K562 (cell line): ENCODE data around the gene TLE3. TPM values are rescaled to one million over a fixed set of nuclear protein-coding genes. Genes with fewer than 3 reads are reported as not detected.

Experiments used
- ETV6 ChIP-seq, 3 experiments: fragments of 150-350 bp in 1 of 3; sonication (generic) in 1 of 3; formaldehyde crosslinking in 1 of 3; IDR thresholded peaks; 2 replicates each; pipeline versions ENCODE4 v1.6.1 to v1.8.0; 2014 to 2022; ENCODE audit warnings: borderline replicate concordance in 2 of 3, low read depth in 2 of 3, antibody characterized with exemption in 1 of 3, low read length in 1 of 3, mild to moderate bottlenecking in 1 of 3, missing genetic modification reagents in 1 of 3
- HDGF ChIP-seq: fragments of 450-650 bp; IDR thresholded peaks from 2 replicates; pipeline ENCODE4 v1.6.1; 2016
- HNRNPL ChIP-seq: fragments of 200-400 bp; formaldehyde crosslinking; IDR thresholded peaks from 2 replicates; pipeline ENCODE4 v1.6.1; 2017; ENCODE audit warnings: low read depth, mild to moderate bottlenecking, low read length
- LEF1 ChIP-seq: fragments of 450-650 bp; IDR thresholded peaks from 2 replicates; pipeline ENCODE4 v1.6.1; 2016; ENCODE audit warnings: mild to moderate bottlenecking
- NCOA6 ChIP-seq: fragments of 450-650 bp; IDR thresholded peaks from 2 replicates; pipeline ENCODE4 v1.6.1; 2017; ENCODE audit warnings: mild to moderate bottlenecking
- NONO ChIP-seq, 2 experiments: fragments of 200-400 bp in 1 of 2; fragments of 450-650 bp in 1 of 2; formaldehyde crosslinking in 1 of 2; IDR thresholded peaks; 2 replicates each; pipeline ENCODE4 v1.6.1; 2017; ENCODE audit warnings: low read depth in 2 of 2, mild to moderate bottlenecking in 2 of 2, moderate library complexity in 2 of 2, low read length in 1 of 2
- PHF8 ChIP-seq: fragments of 200-600 bp; sonication (generic); IDR thresholded peaks from 2 replicates; pipeline ENCODE4 v1.6.1; 2012; ENCODE audit warnings: mixed run types, mild to moderate bottlenecking, inconsistent platforms, low read length, moderate library complexity, borderline replicate concordance
- SMAD1 ChIP-seq: fragments of 150-350 bp; IDR thresholded peaks from 2 replicates; pipeline ENCODE4 v1.6.1; 2014; ENCODE audit warnings: low read length, low read depth; ENCODE audit not compliant: partially characterized antibody
- ZNF699 ChIP-seq: fragments of 250-450 bp; sonication (Bioruptor Pico); IDR thresholded peaks from 2 replicates; pipeline ENCODE4 v1.8.0; 2021; ENCODE audit warnings: mild to moderate bottlenecking, moderate library complexity; ENCODE audit not compliant: insufficient replicate concordance
- polyA plus RNA-seq, 8 experiments: library from polyadenylated mRNA; depleted of rRNA in 4 of 8; stranded (reverse) in 5 of 8; unstranded in 3 of 8; fragments of >200 nt; fragmentation: Nextera tagmentation in 2 of 8; fragmentation: Illumina TruSeq in 1 of 8; extraction: Ambion mirVana in 2 of 8; extraction: Trizol in 1 of 8; gene quantifications; 2 replicates each; pipeline versions ENCODE4 v1.2.1 to v1.2.3, GENCODE V29; 2011 to 2014; ENCODE audit warnings: inconsistent platforms in 1 of 8, missing spikeins in 1 of 8
- total RNA-seq, 7 experiments: library from RNA; depleted of rRNA in 6 of 7; stranded (reverse); fragments of >200 nt in 6 of 7; fragmentation: Illumina TruSeq in 2 of 7; extraction: Trizol in 2 of 7; gene quantifications; 2 replicates each; pipeline versions ENCODE4 v1.2.1 to v1.2.3, GENCODE V29; 2011 to 2021; ENCODE audit warnings: low replicate concordance in 1 of 7
- TF ChIP-seq, protein P1 (sequence below), 2 experiments: fragments of 450-650 bp; IDR thresholded peaks; 2 replicates each; pipeline ENCODE4 v1.6.1; 2016; ENCODE audit warnings: mild to moderate bottlenecking in 2 of 2, borderline replicate concordance in 1 of 2, low read depth in 1 of 2, moderate library complexity in 1 of 2
- TF ChIP-seq, protein P2 (sequence below): sonication (generic); formaldehyde crosslinking; IDR thresholded peaks from 2 replicates; pipeline ENCODE4 v1.8.1; 2022; ENCODE audit warnings: missing genetic modification reagents
- TF ChIP-seq, protein P3 (sequence below): sonication (generic); formaldehyde crosslinking; IDR thresholded peaks from 2 replicates; pipeline ENCODE4 v1.8.0; 2022; ENCODE audit warnings: missing genetic modification reagents, mild to moderate bottlenecking, borderline replicate concordance

TLE3 gene
- total and polyA plus RNA-seq, 9 of the 15 experiments (the other 6 are each of a cell fraction or from before 2014, with no cell fraction given), result 1.5 to 84.2 (median 14.1) TPM

DNA sequence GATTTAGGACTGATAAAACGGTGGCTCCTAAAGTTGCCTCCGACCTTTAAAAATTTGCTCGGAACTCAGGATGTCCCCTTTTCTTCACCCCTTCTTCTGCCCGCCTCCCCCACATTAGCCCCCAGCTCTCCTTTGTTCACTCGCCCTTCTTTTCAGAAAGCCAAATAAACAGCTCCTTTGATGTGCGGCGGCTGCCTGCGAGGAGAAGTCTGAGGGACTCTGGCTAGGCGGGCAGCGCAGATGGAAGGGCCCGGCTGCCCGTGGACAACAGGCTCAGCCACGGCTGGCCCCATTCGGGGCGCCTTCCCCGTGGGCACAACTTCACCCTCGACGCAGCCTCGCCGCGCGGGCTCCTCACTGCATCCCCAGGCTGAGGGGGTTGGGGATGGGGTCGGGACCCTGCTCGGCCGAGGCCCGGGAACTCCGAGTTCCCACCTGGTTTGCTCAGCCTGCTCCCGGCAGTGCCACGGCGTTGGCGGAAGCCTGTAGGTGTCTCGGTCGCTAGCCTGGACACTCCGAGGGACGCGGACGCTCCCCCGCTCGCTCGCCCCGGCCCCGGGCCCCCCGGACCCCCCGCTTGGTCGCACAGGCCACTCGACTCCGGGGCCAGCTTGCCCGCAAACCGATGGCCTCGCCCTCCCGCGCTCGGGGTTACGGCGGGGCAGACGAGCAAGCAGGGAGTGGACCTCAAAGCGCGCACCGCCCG lies 897 bp upstream of the TLE3 start (continued):
- TF ChIP-seq, protein P1, sequence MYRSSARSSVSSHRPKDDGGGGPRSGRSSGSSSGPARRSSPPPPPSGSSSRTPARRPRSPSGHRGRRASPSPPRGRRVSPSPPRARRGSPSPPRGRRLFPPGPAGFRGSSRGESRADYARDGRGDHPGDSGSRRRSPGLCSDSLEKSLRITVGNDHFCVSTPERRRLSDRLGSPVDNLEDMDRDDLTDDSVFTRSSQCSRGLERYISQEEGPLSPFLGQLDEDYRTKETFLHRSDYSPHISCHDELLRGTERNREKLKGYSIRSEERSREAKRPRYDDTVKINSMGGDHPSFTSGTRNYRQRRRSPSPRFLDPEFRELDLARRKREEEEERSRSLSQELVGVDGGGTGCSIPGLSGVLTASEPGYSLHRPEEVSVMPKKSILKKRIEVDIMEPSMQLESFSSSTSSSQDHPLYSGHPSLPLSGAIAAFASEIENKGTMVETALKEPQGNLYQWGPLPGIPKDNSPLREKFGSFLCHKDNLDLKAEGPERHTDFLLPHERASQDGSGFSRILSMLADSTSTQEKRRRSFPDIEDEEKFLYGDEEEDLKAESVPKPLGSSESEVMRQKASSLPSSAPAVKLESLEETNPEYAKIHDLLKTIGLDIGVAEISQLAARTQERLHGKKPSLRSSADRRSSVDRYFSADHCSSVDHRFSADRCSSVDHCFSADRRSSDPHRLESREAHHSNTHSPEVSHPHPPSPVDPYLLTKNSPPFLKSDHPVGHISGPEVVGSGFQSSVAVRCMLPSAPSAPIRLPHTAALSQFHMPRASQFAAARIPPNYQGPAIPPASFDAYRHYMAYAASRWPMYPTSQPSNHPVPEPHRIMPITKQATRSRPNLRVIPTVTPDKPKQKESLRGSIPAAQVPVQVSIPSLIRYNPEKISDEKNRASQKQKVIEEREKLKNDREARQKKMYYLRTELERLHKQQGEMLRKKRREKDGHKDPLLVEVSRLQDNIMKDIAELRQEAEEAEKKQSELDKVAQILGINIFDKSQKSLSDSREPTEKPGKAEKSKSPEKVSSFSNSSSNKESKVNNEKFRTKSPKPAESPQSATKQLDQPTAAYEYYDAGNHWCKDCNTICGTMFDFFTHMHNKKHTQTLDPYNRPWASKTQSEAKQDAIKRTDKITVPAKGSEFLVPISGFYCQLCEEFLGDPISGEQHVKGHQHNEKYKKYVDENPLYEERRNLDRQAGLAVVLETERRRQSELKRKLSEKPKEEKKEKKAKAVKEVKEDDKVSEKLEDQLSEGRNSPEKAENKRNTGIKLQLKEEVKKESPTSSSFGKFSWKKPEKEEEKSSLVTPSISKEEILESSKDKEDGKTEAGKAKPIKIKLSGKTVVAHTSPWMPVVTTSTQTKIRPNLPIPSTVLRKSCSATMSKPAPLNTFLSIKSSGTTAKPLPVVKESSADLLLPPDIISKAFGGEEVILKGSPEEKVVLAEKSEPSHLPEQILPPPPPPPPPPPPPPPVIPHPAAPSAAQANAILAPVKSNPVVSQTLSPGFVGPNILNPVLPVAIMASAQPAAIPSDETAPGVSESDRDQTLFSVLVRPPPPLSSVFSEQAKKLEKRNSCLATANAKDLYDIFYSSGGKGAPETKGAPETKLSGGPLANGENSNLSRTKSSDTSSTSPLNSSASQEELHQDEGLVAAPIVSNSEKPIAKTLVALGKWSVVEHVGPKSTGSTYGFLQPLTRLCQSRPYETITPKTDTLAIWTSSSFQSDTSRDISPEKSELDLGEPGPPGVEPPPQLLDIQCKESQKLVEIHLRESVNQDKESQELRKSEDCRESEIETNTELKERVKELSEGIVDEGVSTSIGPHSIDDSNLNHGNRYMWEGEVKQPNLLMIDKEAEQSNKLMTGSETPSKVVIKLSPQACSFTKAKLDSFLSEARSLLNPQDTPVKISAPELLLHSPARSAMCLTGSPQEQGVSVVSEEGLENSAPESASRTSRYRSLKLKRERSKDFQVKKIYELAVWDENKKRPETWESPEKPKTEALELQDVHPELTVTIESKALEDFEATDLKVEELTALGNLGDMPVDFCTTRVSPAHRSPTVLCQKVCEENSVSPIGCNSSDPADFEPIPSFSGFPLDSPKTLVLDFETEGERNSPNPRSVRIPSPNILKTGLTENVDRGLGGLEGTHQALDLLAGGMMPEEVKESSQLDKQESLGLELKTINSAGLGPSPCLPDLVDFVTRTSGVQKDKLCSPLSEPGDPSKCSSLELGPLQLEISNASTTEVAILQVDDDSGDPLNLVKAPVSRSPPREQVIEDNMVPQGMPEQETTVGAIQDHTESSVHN (IDR thresholded peaks at IDR 0.05; ENCODE audit: borderline replicate concordance in 1 of 2, low read depth in 1 of 2), result no peak
- TF ChIP-seq NONO (IDR thresholded peaks at IDR 0.05; ENCODE audit: low read depth in 2 of 2, low read length in 1 of 2), result peak in 1 of 2 experiments; percentile 18; a peak in 1 of 4 replicates
- TF ChIP-seq LEF1, result peak; percentile 26; the same call in 1 of the 2 replicates
- no peak for TF ChIP-seq HDGF
- no peak for TF ChIP-seq ZNF699 (CRISPR knock-in tag)
- no peak for TF ChIP-seq SMAD1
- TF ChIP-seq NCOA6, result no peak
- TF ChIP-seq, protein P2, sequence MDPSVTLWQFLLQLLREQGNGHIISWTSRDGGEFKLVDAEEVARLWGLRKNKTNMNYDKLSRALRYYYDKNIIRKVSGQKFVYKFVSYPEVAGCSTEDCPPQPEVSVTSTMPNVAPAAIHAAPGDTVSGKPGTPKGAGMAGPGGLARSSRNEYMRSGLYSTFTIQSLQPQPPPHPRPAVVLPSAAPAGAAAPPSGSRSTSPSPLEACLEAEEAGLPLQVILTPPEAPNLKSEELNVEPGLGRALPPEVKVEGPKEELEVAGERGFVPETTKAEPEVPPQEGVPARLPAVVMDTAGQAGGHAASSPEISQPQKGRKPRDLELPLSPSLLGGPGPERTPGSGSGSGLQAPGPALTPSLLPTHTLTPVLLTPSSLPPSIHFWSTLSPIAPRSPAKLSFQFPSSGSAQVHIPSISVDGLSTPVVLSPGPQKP (CRISPR knock-in tag), result no peak
- TF ChIP-seq PHF8, result no peak
- TF ChIP-seq, protein P3, sequence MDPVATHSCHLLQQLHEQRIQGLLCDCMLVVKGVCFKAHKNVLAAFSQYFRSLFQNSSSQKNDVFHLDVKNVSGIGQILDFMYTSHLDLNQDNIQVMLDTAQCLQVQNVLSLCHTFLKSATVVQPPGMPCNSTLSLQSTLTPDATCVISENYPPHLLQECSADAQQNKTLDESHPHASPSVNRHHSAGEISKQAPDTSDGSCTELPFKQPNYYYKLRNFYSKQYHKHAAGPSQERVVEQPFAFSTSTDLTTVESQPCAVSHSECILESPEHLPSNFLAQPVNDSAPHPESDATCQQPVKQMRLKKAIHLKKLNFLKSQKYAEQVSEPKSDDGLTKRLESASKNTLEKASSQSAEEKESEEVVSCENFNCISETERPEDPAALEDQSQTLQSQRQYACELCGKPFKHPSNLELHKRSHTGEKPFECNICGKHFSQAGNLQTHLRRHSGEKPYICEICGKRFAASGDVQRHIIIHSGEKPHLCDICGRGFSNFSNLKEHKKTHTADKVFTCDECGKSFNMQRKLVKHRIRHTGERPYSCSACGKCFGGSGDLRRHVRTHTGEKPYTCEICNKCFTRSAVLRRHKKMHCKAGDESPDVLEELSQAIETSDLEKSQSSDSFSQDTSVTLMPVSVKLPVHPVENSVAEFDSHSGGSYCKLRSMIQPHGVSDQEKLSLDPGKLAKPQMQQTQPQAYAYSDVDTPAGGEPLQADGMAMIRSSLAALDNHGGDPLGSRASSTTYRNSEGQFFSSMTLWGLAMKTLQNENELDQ, result no peak
- peak; percentile 56; the same call in 1 of the 2 replicates for TF ChIP-seq HNRNPL
- no peak for TF ChIP-seq ETV6 (IDR thresholded peaks at IDR 0.05; ENCODE audit: borderline replicate concordance in 1 of 2, low read depth in 2 of 2, low read length in 1 of 2)
- TF ChIP-seq ETV6 (CRISPR knock-in tag; IDR thresholded peaks at IDR 0.05; ENCODE audit: borderline replicate concordance), result no peak
